Pancreas (tissue), 10 donors: ENCODE measurements around the gene LITAFD. TPM values are rescaled to one million over a fixed set of nuclear protein-coding genes. Genes with fewer than 3 reads are reported as not detected.
"Not testable (repeated sequence)": the region's sequence is repeated elsewhere in the genome, so short reads cannot be mapped to it uniquely, and the experiment has no call there.

Experiments
- ATAC-seq, 4 donors: fragments of 200-7000 bp; cut with Tn5 transposase; one replicate each; pipeline versions ENCODE4 v1.8.0 to v1.9.1; 2020; ENCODE audit warnings: mild to moderate bottlenecking in 4 of 4, moderate library complexity in 4 of 4
- DNase-seq, 6 donors: peaks; one replicate each; pipeline ENCODE4 v3.0.0-alpha.2; 2020
- FAIRE-seq: peaks from 2 replicates; lab custom pipeline; 2012; peaks lifted over from hg19 to GRCh38; lab: Jason Lieb, UNC
- H3K27ac ChIP-seq, 4 donors: fragments of 200-600 bp; sonication (generic); 1 replicate in 3 of 4; 2 replicates in 1 of 4; pipeline versions ENCODE4 v1.5.0 to v1.8.0; 2020
- H3K27me3 ChIP-seq, 4 donors: fragments of 200-600 bp; one replicate each; pipeline ENCODE4 v1.8.0; 2021
- H3K36me3 ChIP-seq, 3 donors: fragments of 200-600 bp; sonication (generic) in 1 of 3; one replicate each; pipeline versions ENCODE4 v1.5.0 to v1.8.0; 2020 to 2021
- H3K4me1 ChIP-seq, 3 donors: fragments of 200-600 bp; one replicate each; pipeline ENCODE4 v1.8.0; 2021
- H3K4me3 ChIP-seq, 4 donors: fragments of 200-600 bp; sonication (generic) in 2 of 4; one replicate each; pipeline versions ENCODE4 v1.5.0 to v1.8.0; 2020 to 2021
- H3K9me3 ChIP-seq, 4 donors: fragments of 200-600 bp; one replicate each; pipeline ENCODE4 v1.8.0; 2021
- WGBS, 2 donors: extraction: QIAGEN DNeasy Blood & Tissue Kit; methylation state at CpG; one replicate each; pipeline ENCODE4 v1.1.7; 2013; 5-methylcytosine and 5-hydroxymethylcytosine counted together
- intact Hi-C, 3 donors: fragments of 100-400 bp; cut with DNase I; formaldehyde crosslinking; loops; one replicate each; pipeline versions ENCODE4 v1.11.1 to v1.14.2; 2022
- polyA plus RNA-seq, 2 donors: library from polyadenylated mRNA; stranded (reverse); fragments of 200-250 nt; gene quantifications; one replicate each; pipeline ENCODE4 v1.2.3, GENCODE V29; 2013
- total RNA-seq, 6 donors: library from RNA; stranded (reverse); fragmentation: NEBNext Ultra II Directional in 4 of 6; extraction: Animal tissue kit (Norgen Biotek cat#: 25700) in 4 of 6; gene quantifications; one replicate each; pipeline versions ENCODE4 v1.2.1 to v1.2.4, GENCODE V29; 2021 to 2023
- TF ChIP-seq, protein P1 (sequence below), 4 donors: fragments of 200-600 bp; sonication (generic) in 3 of 4; IDR thresholded peaks; one replicate each; pipeline versions ENCODE4 v1.5.0 to v1.8.0; 2021; ENCODE audit warnings: antibody characterized with exemption in 4 of 4
- donor health status: healthy with polysubstance abuse.
- donor health status: DM: no; HTN: no; CAD: no; lungs with moderate emphysema.
- donor health status: DM: no; HTN: no; CAD: no.
- donor health status: control.
- donor health status: control.
- donor health status: Bipolar disorder and iron deficiency.
- donor health status: DM: yes; HTN: yes; CAD: no.
- donor health status: DM: no; HTN: no; CAD: no.
- donor health status: DM: no; HTN: no; CAD: no.
- donor health status: DM: yes; HTN: yes; CAD: no.

Gene LITAFD
- total RNA-seq: not detected
- polyA plus RNA-seq: not detected

DNA sequence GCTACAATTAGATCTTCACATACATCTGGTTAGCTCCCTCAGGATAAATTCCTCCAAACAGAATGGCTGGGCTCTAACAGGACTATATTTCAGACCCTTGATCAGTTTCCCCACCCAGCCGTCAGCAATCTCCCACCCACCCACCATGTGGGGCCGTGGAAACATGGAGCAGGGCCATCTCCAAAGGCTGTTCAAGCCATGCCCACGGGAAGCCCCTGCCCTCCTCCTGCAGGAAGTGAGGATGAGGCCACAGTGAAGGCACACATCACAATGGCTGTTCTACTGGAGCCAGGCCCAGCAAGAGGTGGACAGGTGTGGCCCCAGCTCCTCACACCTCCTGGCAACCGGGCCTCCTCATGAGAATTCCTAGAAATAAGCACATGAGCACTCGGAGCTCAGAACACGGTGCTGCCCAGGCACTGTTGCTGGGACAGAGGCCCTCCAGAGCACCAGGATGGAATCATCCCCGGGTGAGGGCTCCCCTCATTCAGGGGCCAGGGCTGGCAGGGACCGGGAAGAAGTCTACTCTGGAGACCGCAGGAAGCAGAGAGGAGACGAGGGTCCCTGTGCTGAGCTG is at the start of gene LITAFD:
Gene LITAFD, plus strand, starts transcription at position 311 of the 577 bp plus-strand sequence. CDS start 2,005 bp downstream, outside the sequence.
- Histone ChIP-seq H3K27ac (no peak within 1 kb of the TSS), H3K36me3 (no peaks in the 10 kb centered on the region), H3K4me3 (no peak within 1 kb of the TSS), H3K27me3 (no peaks in the 10 kb centered on the region), H3K9me3 (no peaks in the 10 kb centered on the region), H3K4me1 (peaks cover 0 to 8% (median 5%) of the 10 kb centered on the region in 3 donors)
- TF ChIP-seq, protein P1, sequence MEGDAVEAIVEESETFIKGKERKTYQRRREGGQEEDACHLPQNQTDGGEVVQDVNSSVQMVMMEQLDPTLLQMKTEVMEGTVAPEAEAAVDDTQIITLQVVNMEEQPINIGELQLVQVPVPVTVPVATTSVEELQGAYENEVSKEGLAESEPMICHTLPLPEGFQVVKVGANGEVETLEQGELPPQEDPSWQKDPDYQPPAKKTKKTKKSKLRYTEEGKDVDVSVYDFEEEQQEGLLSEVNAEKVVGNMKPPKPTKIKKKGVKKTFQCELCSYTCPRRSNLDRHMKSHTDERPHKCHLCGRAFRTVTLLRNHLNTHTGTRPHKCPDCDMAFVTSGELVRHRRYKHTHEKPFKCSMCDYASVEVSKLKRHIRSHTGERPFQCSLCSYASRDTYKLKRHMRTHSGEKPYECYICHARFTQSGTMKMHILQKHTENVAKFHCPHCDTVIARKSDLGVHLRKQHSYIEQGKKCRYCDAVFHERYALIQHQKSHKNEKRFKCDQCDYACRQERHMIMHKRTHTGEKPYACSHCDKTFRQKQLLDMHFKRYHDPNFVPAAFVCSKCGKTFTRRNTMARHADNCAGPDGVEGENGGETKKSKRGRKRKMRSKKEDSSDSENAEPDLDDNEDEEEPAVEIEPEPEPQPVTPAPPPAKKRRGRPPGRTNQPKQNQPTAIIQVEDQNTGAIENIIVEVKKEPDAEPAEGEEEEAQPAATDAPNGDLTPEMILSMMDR (IDR thresholded peaks at IDR 0.05): no peak
- DNase-seq (peak in 2 of 6 donors; percentile 43 to 48), ATAC-seq (no peak), FAIRE-seq (no peak)
- WGBS, 2 donors: 63 to 67% methylated on average over 10 of the region's 10 CpGs
- intact Hi-C loops: loop anchor here in 2 of 3 donors (5.0 kb wide), 2 partner anchors 225 to 315 kb away; no protein-coding TSS in a partner anchor

DNA sequence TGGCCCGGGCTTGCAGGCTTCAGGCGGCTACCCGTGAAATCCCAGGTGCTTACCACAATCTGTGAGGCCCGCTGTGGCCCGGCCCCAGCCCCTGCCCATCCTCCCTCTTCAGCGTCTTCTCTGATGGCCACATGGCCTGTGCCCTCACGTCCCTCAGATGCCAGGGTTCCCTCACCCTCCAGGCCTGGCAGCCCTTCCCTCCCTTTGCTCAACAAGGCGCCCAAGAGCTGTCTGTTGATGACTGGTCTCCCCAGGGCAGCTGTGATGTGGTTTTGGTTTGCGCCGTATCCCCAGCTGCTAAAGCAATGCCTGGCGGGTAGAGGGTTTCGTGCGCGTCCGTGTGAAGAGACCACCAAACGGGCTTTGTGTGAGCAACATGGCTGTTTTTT is 49.4 kb upstream of the LITAFD start:
- H3K36me3 ChIP-seq: peaks cover 0 to 15% (median 6%) of the 10 kb centered on the region in 3 donors
- DNase-seq: no peak
- H3K4me1 ChIP-seq: no peaks in the 10 kb centered on the region
- no peaks in the 10 kb centered on the region for H3K27me3 ChIP-seq
- TF ChIP-seq, protein P1 (IDR thresholded peaks at IDR 0.05): no peak
- peak in 1 of 4 donors; percentile 11 for ATAC-seq
- no peak for FAIRE-seq
- WGBS, 2 donors: 84 to 91% methylated on average over 16 of the region's 16 CpGs
- no peak overlapping the region for H3K27ac ChIP-seq
- intact Hi-C loops: no loop called here
- no peaks in the 10 kb centered on the region for H3K9me3 ChIP-seq
- no peak overlapping the region for H3K4me3 ChIP-seq

DNA sequence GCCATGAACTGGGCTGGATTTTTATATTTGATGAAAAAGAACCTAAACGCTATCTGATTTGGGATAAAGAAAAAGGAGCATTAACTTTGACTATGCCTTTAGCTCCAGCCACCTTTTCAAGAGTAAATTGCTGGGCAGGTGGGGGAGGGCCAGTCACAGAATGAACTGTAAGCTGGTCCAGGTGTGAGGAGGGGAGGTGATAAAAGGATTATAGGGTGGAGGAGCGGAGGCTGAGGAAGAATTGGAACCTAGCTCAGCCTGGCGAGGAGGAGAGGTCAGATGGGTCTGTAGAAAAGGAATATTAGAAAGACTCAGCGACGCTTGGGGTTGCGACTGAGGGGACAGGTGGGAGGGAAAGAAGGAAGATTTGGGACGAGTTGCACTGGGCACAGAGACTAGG is 45.4 kb upstream of the LITAFD start:
- intact Hi-C loops, FAIRE-seq, H3K4me3 ChIP-seq, H3K36me3 ChIP-seq, H3K4me1 ChIP-seq, H3K27ac ChIP-seq, DNase-seq, ATAC-seq, H3K27me3 ChIP-seq, H3K9me3 ChIP-seq: not testable (repeated sequence)
- WGBS, 2 donors: 81 to 90% methylated on average over 6 to 7 of the region's 7 CpGs

DNA sequence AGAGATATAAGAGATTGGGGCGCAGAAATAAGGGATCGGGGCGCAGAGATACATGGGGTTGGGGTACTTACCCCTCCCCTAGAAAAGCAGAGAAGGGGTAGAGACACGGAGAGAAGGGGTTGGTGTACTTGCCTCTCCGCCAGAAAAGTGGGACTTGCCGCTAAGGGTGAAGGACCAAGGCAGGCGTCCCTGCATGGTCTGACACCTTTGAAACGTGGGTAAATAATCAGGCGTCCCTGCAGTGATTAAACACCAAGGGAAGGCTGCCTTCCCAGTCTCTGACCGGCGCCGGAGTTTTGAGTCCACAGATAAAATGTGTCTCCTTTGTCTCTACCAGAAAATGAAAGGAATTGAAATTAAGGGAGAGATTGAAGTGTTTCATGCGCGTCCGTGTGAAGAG is 44.6 kb upstream of the LITAFD start:
- 55 to 57% methylated on average over 15 of the region's 15 CpGs for WGBS, 2 donors
- H3K4me3 ChIP-seq: not testable (repeated sequence)

DNA sequence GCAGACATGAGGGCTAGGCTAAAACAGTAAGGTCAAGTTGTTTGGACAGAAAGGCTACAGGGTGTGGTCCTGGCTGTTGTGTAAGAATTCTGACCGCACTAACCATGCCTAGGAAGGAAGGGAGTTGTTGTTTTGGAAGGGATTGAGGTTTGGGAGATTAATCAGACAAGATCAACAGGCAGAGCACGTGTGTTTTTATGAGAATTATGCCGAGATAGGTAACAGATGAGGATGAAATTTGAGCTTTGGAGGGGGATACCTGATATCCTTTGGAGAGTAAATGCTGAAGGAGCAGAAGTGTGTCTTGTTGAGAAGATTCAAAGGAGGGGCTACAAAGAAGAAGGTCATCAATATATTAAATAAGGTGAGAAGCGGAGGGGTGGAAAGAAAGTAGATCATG is 40.1 kb upstream of the LITAFD start:
- FAIRE-seq, H3K27me3 ChIP-seq, H3K4me1 ChIP-seq, intact Hi-C loops, H3K27ac ChIP-seq, DNase-seq, H3K4me3 ChIP-seq, ATAC-seq, H3K36me3 ChIP-seq, H3K9me3 ChIP-seq: not testable (repeated sequence)
- 49 to 56% methylated on average over 4 of the region's 4 CpGs for WGBS, 2 donors

More for the DNA sequence above, 44.6 kb upstream of the LITAFD start:
- H3K27ac ChIP-seq, H3K4me1 ChIP-seq, H3K9me3 ChIP-seq, H3K27me3 ChIP-seq, H3K36me3 ChIP-seq, intact Hi-C loops, ATAC-seq, FAIRE-seq: not testable (repeated sequence)
- DNase-seq: peak in 1 of 6 donors; percentile 14

DNA sequence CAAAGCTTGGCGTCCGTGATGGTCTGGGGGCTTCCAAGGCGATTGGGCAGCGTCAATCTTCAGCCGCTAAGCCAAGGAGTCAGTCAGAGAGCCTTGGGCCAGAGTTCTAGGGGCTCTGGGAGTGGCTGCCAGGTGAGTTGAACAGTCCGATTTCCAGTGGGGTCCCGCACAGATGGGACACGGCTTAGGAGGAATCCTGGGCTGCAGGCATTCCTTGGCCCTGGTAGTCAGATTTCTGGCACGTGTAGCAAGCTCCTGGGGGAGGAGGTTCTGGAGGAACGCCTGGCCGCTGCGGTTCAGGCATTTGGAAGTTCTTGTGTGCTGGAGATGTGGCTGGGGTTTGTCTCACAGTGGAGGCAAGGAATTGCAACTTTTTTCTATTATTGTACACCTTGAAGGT is 38.9 kb upstream of the LITAFD start:
- H3K27me3 ChIP-seq, H3K27ac ChIP-seq, FAIRE-seq, H3K4me3 ChIP-seq, DNase-seq, H3K9me3 ChIP-seq, H3K36me3 ChIP-seq, ATAC-seq, H3K4me1 ChIP-seq, intact Hi-C loops: not testable (repeated sequence)
- WGBS, 2 donors: 72 to 81% methylated on average over 12 of the region's 12 CpGs

DNA sequence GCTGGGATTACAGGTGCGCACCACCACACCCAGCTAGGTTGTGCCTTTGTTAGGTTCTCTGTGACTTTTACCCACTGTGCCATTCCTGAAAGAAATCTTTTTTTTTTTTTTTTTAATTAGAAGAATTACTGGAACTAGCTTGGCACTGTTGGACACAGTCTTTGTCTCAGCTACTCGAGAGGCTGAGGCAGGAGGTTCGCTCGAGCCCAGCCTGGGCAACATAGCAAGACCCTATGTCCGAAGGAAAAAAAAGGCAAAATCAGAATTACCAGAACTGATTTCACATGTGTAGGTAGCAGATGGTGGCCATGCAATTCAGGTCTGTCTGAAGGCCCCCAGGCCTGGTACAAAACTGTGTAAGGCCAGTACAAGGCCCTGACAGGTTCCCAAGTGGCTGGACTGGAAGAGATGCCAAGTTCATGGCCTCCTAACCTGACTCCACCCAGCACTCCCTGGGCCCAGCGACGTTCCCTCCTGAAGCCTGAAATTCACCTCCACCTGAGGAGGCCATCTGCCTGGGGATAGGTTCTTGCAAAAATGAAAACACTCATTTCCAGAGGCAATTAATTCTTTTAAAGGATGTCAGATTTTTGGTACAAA is 36.4 kb upstream of the LITAFD start:
- WGBS, 2 donors: 79 to 90% methylated on average over 7 of the region's 7 CpGs
- TF ChIP-seq, protein P1 (IDR thresholded peaks at IDR 0.05): no peak
- intact Hi-C loops: no loop called here

More for the DNA sequence above, 36.4 kb upstream of the LITAFD start:
- Histone ChIP-seq H3K27me3 (no peaks in the 10 kb centered on the region), H3K36me3 (peaks cover 0 to 22% (median 9%) of the 10 kb centered on the region in 3 donors), H3K27ac (no peak overlapping the region), H3K9me3 (no peaks in the 10 kb centered on the region), H3K4me3 (no peak overlapping the region), H3K4me1 (no peaks in the 10 kb centered on the region)
- no peak for ATAC-seq
- no peak for FAIRE-seq
- no peak for DNase-seq
